HT-29 (cell line): Measurements from ENCODE around the gene MYO1F. TPM values are rescaled to one million over a fixed set of nuclear protein-coding genes. Genes with fewer than 3 reads are reported as not detected.
A peak's percentile ranks its signal among the peaks of the same experiment; 100 is the strongest.

Experiments used
- DNase-seq: peaks from one replicate; pipeline ENCODE4 v3.0.0-alpha.2; 2015; ENCODE audit warnings: low spot score
- total RNA-seq: library from RNA; depleted of rRNA; stranded (reverse); fragments of >200 nt; shearing (Covaris generic); gene quantifications from 2 replicates; pipeline ENCODE4 v1.2.3, GENCODE V29; 2014

The MYO1F gene
- total RNA-seq, 1 experiment from 2014 or later, result not detected

GRCh38 chr19:8494158-8494557 lies 83.1 kb downstream of the MYO1F start:
- no peak for DNase-seq

- peak; percentile 1 for DNase-seq
Observed at GRCh38 chr19:8491574-8491973, 85.7 kb downstream of the MYO1F start.

DNA sequence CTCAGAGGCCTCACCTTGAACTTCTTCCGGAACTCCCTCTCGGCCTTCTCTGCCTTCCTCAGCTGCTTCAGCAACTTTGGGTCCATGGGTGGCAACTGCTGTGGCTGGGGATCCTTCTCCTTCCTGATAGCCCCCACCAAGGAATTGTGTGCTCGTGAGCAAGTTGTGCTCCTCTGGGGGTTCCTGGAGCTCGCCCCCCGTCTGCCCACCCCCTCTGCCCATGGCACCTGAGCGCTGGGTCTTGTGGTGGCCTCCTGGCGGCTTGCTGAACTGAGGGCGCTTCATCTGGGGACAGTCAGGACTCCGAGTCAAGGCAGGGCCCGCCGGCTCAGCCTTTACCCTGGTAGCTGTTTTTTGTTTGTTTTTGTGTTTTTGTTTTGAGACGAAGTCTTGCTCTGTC lies 86.4 kb downstream of the MYO1F start:
- no peak for DNase-seq

DNA sequence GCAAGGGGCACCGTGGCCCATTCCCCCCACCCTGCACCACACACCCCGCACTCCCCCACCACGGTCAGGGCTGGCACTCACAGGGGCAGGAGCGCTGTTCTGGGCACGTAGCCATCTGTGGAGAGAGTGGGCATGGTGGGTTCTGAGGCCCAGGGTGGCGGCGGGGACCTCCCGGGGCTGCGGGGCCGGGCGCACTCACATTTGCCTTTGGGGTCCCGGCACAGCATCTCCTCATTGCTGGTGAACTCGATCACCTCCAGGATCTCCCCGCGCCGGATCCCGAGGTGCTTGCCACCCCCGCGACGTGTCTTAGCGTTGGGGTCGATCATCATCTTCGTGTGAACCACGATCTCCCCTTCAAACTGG lies 86.9 kb downstream of the MYO1F start:
- no peak for DNase-seq

- DNase-seq, result no peak
Observed at GRCh38 chr19:8489561-8490394, 87.5 kb downstream of the MYO1F start.

DNA sequence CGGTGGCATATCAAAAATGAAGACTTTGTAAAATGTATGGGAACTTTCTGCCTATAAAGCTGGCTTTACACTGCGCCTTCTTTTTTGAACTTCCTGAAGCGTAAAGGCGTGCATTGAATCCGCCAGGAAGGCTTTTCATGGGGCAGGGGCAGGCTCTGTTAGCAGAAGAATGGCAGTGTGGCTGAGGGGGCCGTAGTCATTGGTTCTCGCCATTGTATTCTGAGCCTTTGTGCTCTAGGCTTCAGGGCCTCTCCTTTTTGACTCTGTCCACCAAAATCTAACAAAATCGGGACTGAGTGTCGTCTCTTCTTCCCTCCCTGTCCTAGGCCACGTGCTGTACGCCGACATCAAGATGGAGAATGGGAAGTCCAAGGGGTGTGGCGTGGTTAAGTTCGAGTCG lies 88.9 kb downstream of the MYO1F start:
- no peak for DNase-seq

GRCh38 chr19:8487137-8487851 lies 89.9 kb downstream of the MYO1F start:
- no peak for DNase-seq

DNA sequence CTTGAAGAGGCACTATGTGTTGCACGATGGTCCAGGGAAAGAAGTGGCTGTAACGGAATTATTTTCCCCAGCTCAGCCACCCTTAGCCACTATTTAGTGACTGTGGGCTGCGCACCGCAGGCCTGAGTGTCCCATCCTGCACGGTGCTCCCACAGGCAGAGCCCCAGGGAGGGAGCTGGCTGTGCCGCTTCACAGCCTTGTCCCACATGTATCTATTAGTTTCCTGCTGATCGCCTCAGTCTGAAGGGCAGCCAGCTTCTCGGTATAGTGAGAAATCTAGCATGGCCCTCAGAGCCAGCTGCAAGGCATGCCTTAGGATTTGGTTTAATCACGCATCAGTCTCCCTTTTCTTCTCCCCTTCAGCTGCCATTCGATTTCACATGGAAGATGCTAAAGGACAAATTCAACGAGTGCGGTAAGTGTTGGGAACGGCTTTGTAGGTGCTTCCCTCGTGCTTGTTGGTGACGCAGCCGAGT lies 90.5 kb downstream of the MYO1F start:
- DNase-seq, result no peak

DNA sequence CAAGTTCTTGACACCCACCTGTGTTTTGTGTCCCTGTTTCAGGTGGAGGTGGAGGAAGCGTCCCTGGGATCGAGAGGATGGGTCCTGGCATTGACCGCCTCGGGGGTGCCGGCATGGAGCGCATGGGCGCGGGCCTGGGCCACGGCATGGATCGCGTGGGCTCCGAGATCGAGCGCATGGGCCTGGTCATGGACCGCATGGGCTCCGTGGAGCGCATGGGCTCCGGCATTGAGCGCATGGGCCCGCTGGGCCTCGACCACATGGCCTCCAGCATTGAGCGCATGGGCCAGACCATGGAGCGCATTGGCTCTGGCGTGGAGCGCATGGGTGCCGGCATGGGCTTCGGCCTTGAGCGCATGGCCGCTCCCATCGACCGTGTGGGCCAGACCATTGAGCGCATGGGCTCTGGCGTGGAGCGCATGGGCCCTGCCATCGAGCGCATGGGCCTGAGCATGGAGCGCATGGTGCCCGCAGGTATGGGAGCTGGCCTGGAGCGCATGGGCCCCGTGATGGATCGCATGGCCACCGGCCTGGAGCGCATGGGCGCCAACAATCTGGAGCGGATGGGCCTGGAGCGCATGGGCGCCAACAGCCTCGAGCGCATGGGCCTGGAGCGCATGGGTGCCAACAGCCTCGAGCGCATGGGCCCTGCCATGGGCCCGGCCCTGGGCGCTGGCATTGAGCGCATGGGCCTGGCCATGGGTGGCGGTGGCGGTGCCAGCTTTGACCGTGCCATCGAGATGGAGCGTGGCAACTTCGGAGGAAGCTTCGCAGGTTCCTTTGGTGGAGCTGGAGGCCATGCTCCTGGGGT lies 91.5 kb downstream of the MYO1F start:
- DNase-seq, result no peak

- no peak for DNase-seq
Observed at GRCh38 chr19:8484331-8484894, 92.8 kb downstream of the MYO1F start.

- no peak for DNase-seq
Observed at GRCh38 chr19:8483165-8483564, 94.1 kb downstream of the MYO1F start.

DNA sequence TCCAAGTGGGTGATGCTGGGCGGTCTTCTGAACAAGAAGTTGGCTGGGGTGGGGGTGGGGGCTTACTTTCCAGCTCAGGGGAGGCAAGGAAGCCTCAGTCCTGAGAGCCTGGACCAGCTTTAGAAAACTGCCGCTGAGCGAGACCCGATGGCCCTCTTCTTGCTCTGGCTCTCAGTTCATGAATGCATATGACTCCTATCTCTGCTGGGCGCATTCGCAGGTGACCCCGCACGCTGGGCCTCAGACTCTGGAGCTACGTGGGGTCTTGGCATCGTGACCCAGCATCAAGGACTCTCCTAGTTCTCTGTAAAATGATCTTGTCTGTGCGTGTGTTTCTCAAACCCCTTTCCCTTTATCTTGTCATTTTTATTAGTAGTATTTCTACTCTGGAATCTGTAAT lies 94.5 kb downstream of the MYO1F start:
- DNase-seq, result no peak

DNA sequence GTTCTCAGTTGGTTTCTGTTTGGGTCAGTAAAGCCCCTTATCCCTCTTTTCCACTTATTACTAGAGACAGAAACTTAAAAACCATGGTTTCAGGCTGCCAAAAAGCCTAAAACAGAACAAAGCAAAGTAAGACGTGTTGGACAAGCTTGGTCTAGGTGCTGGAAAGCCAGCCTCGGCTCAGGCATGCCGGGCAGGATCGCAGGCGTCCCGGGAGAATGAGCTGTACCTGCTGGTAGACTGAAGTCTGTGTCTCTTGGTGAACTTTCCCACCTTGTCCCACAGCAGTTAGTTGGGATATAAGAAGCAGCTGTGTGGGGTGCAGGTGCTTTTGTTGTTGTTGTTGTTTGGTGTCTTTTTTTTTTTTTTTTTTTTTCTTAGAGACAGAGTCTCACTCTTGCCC lies 95.6 kb downstream of the MYO1F start:
- no peak for DNase-seq

DNA sequence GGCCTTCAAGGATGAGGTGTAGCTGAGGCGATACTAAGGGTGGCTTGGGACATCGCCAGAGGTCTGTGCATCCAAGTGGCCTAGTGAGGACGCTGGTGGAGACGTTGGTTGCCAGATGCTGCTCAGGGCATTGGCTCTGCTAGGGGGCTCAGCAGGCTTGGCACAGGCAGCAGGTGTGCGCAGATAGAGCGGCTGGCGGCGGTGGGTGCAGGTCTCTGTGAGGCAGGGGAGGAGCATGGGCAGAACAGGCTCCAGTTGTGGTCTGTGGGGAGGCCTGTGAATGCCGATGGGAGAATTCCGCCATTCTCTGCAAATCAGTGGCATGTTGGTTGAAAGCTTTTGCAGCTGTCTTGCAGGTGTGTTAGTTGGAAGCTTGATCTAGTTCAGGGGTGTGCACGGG lies 96.0 kb downstream of the MYO1F start:
- no peak for DNase-seq

GRCh38 chr19:8478598-8478997 lies 98.6 kb downstream of the MYO1F start:
- no peak for DNase-seq

DNA sequence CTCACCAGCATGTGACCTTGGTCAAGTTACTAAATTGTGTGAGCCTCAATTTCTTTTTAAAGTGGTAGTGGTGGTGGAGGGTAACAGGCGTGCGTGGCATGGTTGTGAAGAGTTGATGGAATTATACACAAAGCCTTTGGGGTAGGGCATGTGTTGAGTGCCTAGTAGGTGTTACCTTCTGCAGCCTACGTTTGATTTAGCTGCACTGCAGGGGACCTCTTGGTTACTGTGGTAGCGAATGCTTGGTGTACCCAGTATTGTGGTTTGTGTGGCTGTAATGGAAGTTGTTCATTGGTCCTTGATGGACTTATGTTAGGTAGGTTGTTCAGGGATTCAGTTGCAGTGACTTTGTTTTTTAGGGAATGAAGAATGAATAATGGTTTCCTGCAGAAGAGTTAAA lies 99.4 kb downstream of the MYO1F start:
- DNase-seq, result no peak

DNA sequence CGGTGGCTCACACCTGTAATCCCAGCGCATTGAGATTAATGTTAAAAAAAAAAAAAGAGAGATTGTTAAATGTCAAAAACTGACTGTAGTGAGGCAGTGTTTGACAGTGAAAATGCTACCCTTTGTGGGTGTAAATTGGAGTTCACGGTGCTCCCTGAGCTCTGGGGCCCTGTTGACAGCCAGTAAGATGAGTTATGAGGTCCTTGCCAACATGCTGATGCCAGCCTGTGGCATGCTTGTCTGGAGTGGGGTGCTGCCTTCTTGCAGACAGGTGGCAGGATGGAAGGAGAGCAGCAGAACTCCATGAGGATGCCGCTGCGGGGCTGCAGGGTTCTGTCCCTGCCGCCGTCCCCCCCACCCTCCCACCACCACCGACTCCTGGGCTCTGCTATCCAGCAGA lies 100.7 kb downstream of the MYO1F start:
- DNase-seq, result no peak

- DNase-seq, result no peak
Observed at GRCh38 chr19:8475005-8475404, 102.2 kb downstream of the MYO1F start.

- no peak for DNase-seq
Observed at GRCh38 chr19:8473648-8474476, 103.4 kb downstream of the MYO1F start.
